Skeletal muscle tissue (tissue), 4 donors: Measurements from ENCODE around the gene OSBPL9. TPM values are rescaled to one million over a fixed set of nuclear protein-coding genes. Genes with fewer than 3 reads are reported as not detected.

Experiments
- H3K27ac ChIP-seq: one replicate; pipeline ENCODE4 v1.7.0; 2013; ENCODE audit warnings: mild to moderate bottlenecking, low read depth, low read length, inconsistent platforms
- H3K27me3 ChIP-seq, 3 donors: one replicate each; pipeline ENCODE4 v1.7.0; 2013; ENCODE audit warnings: low read length in 3 of 3; ENCODE audit not compliant: control insufficient read depth in 3 of 3, insufficient read depth in 3 of 3
- H3K36me3 ChIP-seq, 3 donors: one replicate each; pipeline ENCODE4 v1.7.0; 2013; ENCODE audit warnings: low read length in 3 of 3; ENCODE audit not compliant: control insufficient read depth in 3 of 3, insufficient read depth in 3 of 3
- H3K4me1 ChIP-seq, 3 donors: one replicate each; pipeline ENCODE4 v1.7.0; 2013; ENCODE audit warnings: low read length in 3 of 3, mild to moderate bottlenecking in 3 of 3; ENCODE audit not compliant: control insufficient read depth in 3 of 3, insufficient read depth in 3 of 3
- H3K4me3 ChIP-seq, 3 donors: one replicate each; pipeline ENCODE4 v1.7.0; 2013; ENCODE audit warnings: low read length in 3 of 3
- H3K9ac ChIP-seq, 3 donors: one replicate each; pipeline ENCODE4 v1.7.0; 2013; ENCODE audit warnings: low read length in 3 of 3, mild to moderate bottlenecking in 3 of 3, moderate library complexity in 2 of 3, low read depth in 1 of 3
- H3K9me3 ChIP-seq, 3 donors: one replicate each; pipeline ENCODE4 v1.7.0; 2013; ENCODE audit warnings: low read length in 3 of 3; ENCODE audit not compliant: control insufficient read depth in 3 of 3
- total RNA-seq: library from RNA; depleted of rRNA; stranded (reverse); fragments of >200 nt; gene quantifications from one replicate; pipeline ENCODE4 v1.2.3, GENCODE V29; 2014
- donor health status: Osteomylitis.

OSBPL9 gene
- total RNA-seq, 1 donor from 2014 or later: 80.9 TPM

GRCh38 chr1:51631747-51632146 lies 14.9 kb downstream of the OSBPL9 start:
- peaks cover 9 to 16% (median 15%) of the 10 kb centered on the region in 3 donors for H3K4me1 ChIP-seq

GRCh38 chr1:51634618-51635017 lies 17.7 kb downstream of the OSBPL9 start:
- no peaks in the 10 kb centered on the region for H3K27me3 ChIP-seq
- no peaks in the 10 kb centered on the region for H3K36me3 ChIP-seq
- H3K4me3 ChIP-seq: no peak overlapping the region
- no peaks in the 10 kb centered on the region for H3K9me3 ChIP-seq
- no peak overlapping the region for H3K9ac ChIP-seq
- no peak overlapping the region for H3K27ac ChIP-seq
- peaks cover 9 to 14% (median 10%) of the 10 kb centered on the region in 3 donors for H3K4me1 ChIP-seq

More at GRCh38 chr1:51631747-51632146, 14.9 kb downstream of the OSBPL9 start:
- Histone ChIP-seq H3K27me3 (no peaks in the 10 kb centered on the region), H3K36me3 (no peaks in the 10 kb centered on the region), H3K4me3 (no peak overlapping the region), H3K9ac (no peak overlapping the region), H3K9me3 (no peaks in the 10 kb centered on the region), H3K27ac (no peak overlapping the region)

GRCh38 chr1:51635615-51636014 lies 18.7 kb downstream of the OSBPL9 start:
- Histone ChIP-seq H3K27me3 (no peaks in the 10 kb centered on the region), H3K27ac (no peak overlapping the region), H3K9me3 (no peaks in the 10 kb centered on the region), H3K36me3 (no peaks in the 10 kb centered on the region), H3K9ac (no peak overlapping the region), H3K4me3 (no peak overlapping the region), H3K4me1 (peaks cover 9 to 14% (median 10%) of the 10 kb centered on the region in 3 donors)

- Histone ChIP-seq H3K9me3 (no peaks in the 10 kb centered on the region), H3K4me3 (no peak overlapping the region), H3K27ac (no peak overlapping the region), H3K4me1 (peaks cover 11 to 14% (median 13%) of the 10 kb centered on the region in 3 donors), H3K36me3 (no peaks in the 10 kb centered on the region), H3K9ac (no peak overlapping the region), H3K27me3 (no peaks in the 10 kb centered on the region)
Observed at GRCh38 chr1:51636191-51636590, 19.3 kb downstream of the OSBPL9 start.

GRCh38 chr1:51636764-51637522 lies 20.1 kb downstream of the OSBPL9 start:
- no peak overlapping the region for H3K4me3 ChIP-seq
- H3K4me1 ChIP-seq: peaks cover 17 to 19% (median 18%) of the 10 kb centered on the region in 3 donors
- no peaks in the 10 kb centered on the region for H3K36me3 ChIP-seq
- H3K9me3 ChIP-seq: no peaks in the 10 kb centered on the region
- no peak overlapping the region for H3K9ac ChIP-seq
- no peak overlapping the region for H3K27ac ChIP-seq
- no peaks in the 10 kb centered on the region for H3K27me3 ChIP-seq

- Histone ChIP-seq H3K36me3 (no peaks in the 10 kb centered on the region), H3K27me3 (no peaks in the 10 kb centered on the region), H3K9ac (no peak overlapping the region), H3K4me3 (no peak overlapping the region), H3K9me3 (no peaks in the 10 kb centered on the region), H3K27ac (no peak overlapping the region), H3K4me1 (peaks cover 26 to 32% (median 32%) of the 10 kb centered on the region in 3 donors)
Observed at GRCh38 chr1:51638350-51638749, 21.5 kb downstream of the OSBPL9 start.

GRCh38 chr1:51639694-51640093 lies 22.8 kb downstream of the OSBPL9 start:
- H3K4me1 ChIP-seq: peaks cover 21 to 36% (median 33%) of the 10 kb centered on the region in 3 donors
- H3K27ac ChIP-seq: no peak overlapping the region
- H3K9me3 ChIP-seq: no peaks in the 10 kb centered on the region
- H3K36me3 ChIP-seq: no peaks in the 10 kb centered on the region
- H3K27me3 ChIP-seq: no peaks in the 10 kb centered on the region
- no peak overlapping the region for H3K4me3 ChIP-seq
- H3K9ac ChIP-seq: no peak overlapping the region

- H3K4me3 ChIP-seq: no peak overlapping the region
- peaks cover 20 to 40% (median 32%) of the 10 kb centered on the region in 3 donors for H3K4me1 ChIP-seq
- H3K36me3 ChIP-seq: no peaks in the 10 kb centered on the region
- no peaks in the 10 kb centered on the region for H3K9me3 ChIP-seq
- no peaks in the 10 kb centered on the region for H3K27me3 ChIP-seq
- peak overlapping the region; percentile 67 for H3K27ac ChIP-seq
- H3K9ac ChIP-seq: no peak overlapping the region
Observed at GRCh38 chr1:51641096-51641495, 24.2 kb downstream of the OSBPL9 start.

- Histone ChIP-seq H3K9me3 (no peaks in the 10 kb centered on the region), H3K27ac (peak overlapping the region; percentile 67), H3K36me3 (no peaks in the 10 kb centered on the region), H3K27me3 (no peaks in the 10 kb centered on the region), H3K4me3 (no peak overlapping the region), H3K9ac (peak overlapping the region in 1 of 3 donors; percentile 21), H3K4me1 (peaks cover 22 to 38% (median 29%) of the 10 kb centered on the region in 3 donors)
Observed at GRCh38 chr1:51642739-51643142, 25.8 kb downstream of the OSBPL9 start.

GRCh38 chr1:51643362-51643761 lies 26.5 kb downstream of the OSBPL9 start:
- Histone ChIP-seq H3K27ac (peak overlapping the region; percentile 67), H3K36me3 (no peaks in the 10 kb centered on the region), H3K4me3 (no peak overlapping the region), H3K9ac (no peak overlapping the region), H3K4me1 (peaks cover 28 to 45% (median 34%) of the 10 kb centered on the region in 3 donors), H3K27me3 (no peaks in the 10 kb centered on the region), H3K9me3 (no peaks in the 10 kb centered on the region)
